Mesothelial cell of epicardium (in vitro differentiated cells): ENCODE results near the gene DISC1. TPM values are rescaled to one million over a fixed set of nuclear protein-coding genes. Genes with fewer than 3 reads are reported as not detected.
"Not testable (repeated sequence)": the region's sequence is repeated elsewhere in the genome, so short reads cannot be mapped to it uniquely, and the experiment has no call there.

Experiments used
- DNase-seq, 2 experiments: peaks; one replicate each; pipeline ENCODE4 v3.0.0; 2021; ENCODE audit warnings: low spot score in 2 of 2; ENCODE audit not compliant: unreplicated experiment in 2 of 2
- H3K27ac Mint-ChIP-seq: 2 replicates; pipeline ENCODE4 v1.8.0; 2021; ENCODE audit warnings: mixed read lengths
- H3K27me3 Mint-ChIP-seq: 2 replicates; pipeline ENCODE4 v1.8.0; 2021; ENCODE audit warnings: low read depth, mixed read lengths
- H3K36me3 Mint-ChIP-seq: 2 replicates; pipeline ENCODE4 v1.8.0; 2021; ENCODE audit warnings: mixed read lengths
- H3K4me1 Mint-ChIP-seq: 2 replicates; pipeline ENCODE4 v1.8.0; 2021; ENCODE audit warnings: mixed read lengths
- H3K4me3 Mint-ChIP-seq: 2 replicates; pipeline ENCODE4 v1.8.0; 2021; ENCODE audit warnings: mild to moderate bottlenecking, moderate library complexity, mixed read lengths
- H3K9me3 Mint-ChIP-seq: 2 replicates; pipeline ENCODE4 v1.8.0; 2021; ENCODE audit warnings: mixed read lengths
- CTCF ChIP-seq: fragments of 200-600 bp; sonication (generic); IDR thresholded peaks from one replicate; pipeline ENCODE4 v1.5.0; 2021; ENCODE audit warnings: antibody characterized with exemption; ENCODE audit not compliant: unreplicated experiment
- total RNA-seq: library from RNA; stranded (reverse); gene quantifications from 3 replicates; pipeline ENCODE4 v1.2.1, GENCODE V29; 2021

The DISC1 gene
- total RNA-seq, 1 donor from 2014 or later = 9.1 TPM

DNA sequence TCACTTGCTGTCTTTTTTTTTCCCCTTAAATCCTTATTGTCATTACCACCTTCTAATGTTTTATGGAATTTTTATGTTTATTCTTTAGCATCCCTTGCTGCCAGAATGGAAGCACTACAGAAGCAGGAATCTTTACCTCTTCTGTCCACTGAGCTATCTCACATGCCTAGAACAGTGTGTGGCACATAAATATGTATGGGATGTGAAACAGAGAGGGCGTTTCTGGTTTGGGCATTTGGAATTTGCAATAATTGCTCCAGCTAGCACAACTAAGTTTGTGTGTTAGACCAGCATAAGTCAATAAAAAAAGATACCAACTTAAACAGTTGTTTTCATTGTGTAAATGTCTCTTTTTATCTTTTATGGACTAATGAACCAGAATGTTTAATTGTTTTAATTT is 330.8 kb downstream of the DISC1 start:
- Mint-ChIP-seq H3K4me1 (peaks cover 6% of the 10 kb centered on the region), H3K4me3 (no peak overlapping the region), H3K36me3 (peaks cover 12% of the 10 kb centered on the region), H3K27me3 (peaks cover 2% of the 10 kb centered on the region), H3K27ac (no peak overlapping the region), H3K9me3 (peaks cover 11% of the 10 kb centered on the region)
- TF ChIP-seq CTCF = no peak
- DNase-seq = no peak

DNA sequence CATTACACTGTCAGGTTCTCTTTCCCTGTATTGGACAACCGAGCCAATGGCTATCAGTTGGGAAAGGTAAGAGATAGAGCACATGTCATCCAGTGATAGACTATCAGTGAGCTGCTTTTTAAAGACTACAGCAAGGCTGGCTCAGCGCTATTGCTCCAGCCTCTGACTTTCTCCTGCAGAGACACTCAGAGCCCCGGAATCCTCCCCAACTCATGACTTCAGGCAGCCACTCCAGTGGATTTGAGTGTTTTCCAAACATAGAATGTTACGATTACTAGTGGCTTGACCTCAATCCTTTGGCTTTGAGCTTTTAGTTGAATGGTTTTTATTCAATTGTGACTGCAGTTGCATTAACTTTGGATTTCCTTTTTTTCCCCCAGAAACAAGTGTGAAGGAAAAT is 331.9 kb downstream of the DISC1 start:
- Mint-ChIP-seq H3K4me1 (peaks cover 6% of the 10 kb centered on the region), H3K27ac (no peak overlapping the region), H3K27me3 (peaks cover 2% of the 10 kb centered on the region)

DNA sequence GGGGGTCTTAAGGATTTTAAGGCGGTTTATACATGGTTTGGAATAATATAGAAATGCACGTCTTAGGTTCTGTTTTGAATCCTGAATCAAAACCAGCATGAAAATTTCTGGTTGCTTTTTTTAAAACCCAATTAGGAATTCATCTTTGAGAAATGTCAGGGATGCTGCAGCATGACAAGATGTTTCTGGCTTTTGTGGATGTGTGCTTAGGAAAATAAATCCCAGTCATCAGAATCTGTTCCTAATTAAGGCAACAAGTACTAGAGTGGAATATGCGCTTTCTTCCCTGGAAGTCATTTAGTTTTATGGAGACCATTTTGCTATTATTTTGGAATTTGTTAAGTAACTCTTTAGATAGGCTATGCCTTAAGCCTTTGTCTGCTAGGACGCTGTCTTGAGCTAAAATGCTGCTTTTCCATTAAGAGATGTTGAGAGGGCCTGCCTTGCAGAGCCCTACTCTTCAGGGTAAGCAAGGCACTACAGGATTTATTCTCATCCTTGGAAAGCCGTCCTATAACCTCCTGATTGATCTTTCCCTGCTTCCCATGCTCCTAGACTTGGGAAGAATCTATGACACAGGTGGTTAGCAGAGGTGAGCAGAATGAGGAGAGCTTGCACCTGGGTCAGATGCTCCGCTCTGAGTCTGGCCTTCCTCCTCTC is 332.8 kb downstream of the DISC1 start:
- Mint-ChIP-seq H3K27me3 (peaks cover 2% of the 10 kb centered on the region), H3K4me3 (no peak overlapping the region), H3K36me3 (peaks cover 12% of the 10 kb centered on the region), H3K27ac (no peak overlapping the region), H3K9me3 (peaks cover 11% of the 10 kb centered on the region), H3K4me1 (peaks cover 6% of the 10 kb centered on the region)
- no peak for DNase-seq
- no peak for TF ChIP-seq CTCF

More for the DNA sequence above, 331.9 kb downstream of the DISC1 start:
- TF ChIP-seq CTCF = no peak
- H3K9me3 Mint-ChIP-seq = peaks cover 11% of the 10 kb centered on the region
- DNase-seq = no peak
- peaks cover 12% of the 10 kb centered on the region for H3K36me3 Mint-ChIP-seq
- H3K4me3 Mint-ChIP-seq = no peak overlapping the region

- not testable (repeated sequence) for H3K4me1 Mint-ChIP-seq, H3K27me3 Mint-ChIP-seq, H3K27ac Mint-ChIP-seq, H3K36me3 Mint-ChIP-seq, H3K4me3 Mint-ChIP-seq, H3K9me3 Mint-ChIP-seq, DNase-seq
Observed at GRCh38 chr1:231961801-231962200, 335.2 kb downstream of the DISC1 start.

- H3K27me3 Mint-ChIP-seq = peaks cover 2% of the 10 kb centered on the region
- DNase-seq = no peak
- no peak overlapping the region for H3K4me3 Mint-ChIP-seq
- H3K9me3 Mint-ChIP-seq = peaks cover 6% of the 10 kb centered on the region
- H3K36me3 Mint-ChIP-seq = peaks cover 9% of the 10 kb centered on the region
- no peak for TF ChIP-seq CTCF
- H3K4me1 Mint-ChIP-seq = peaks cover 6% of the 10 kb centered on the region
- no peak overlapping the region for H3K27ac Mint-ChIP-seq
Observed at GRCh38 chr1:231962636-231963035, 336.0 kb downstream of the DISC1 start.

GRCh38 chr1:231964241-231964640 is 337.7 kb downstream of the DISC1 start:
- no peak for DNase-seq
- Mint-ChIP-seq H3K36me3 (peaks cover 9% of the 10 kb centered on the region), H3K9me3 (peaks cover 6% of the 10 kb centered on the region), H3K27me3 (no peaks in the 10 kb centered on the region), H3K4me1 (peaks cover 6% of the 10 kb centered on the region), H3K27ac (no peak overlapping the region), H3K4me3 (no peak overlapping the region)
- TF ChIP-seq CTCF = no peak
